Activated T-cell treated with anti-CD3 and anti-CD28 coated beads, Interleukin-2, amount 50 U/mL, for 72 hours (primary cell): Measurements from ENCODE around the gene ELMO1. TPM values are rescaled to one million over a fixed set of nuclear protein-coding genes. Genes with fewer than 3 reads are reported as not detected.

ENCODE experiments used
- ATAC-seq, 2 donors: fragments of 150-1000 bp; cut with Tn5 transposase; replicated peaks in 1 of 2; 2 replicates each; pipeline ENCODE4 v1.10.0; 2021; ENCODE audit warnings: moderate library complexity in 2 of 2, mild to moderate bottlenecking in 1 of 2
- DNase-seq, 2 donors: peaks; one replicate each; pipeline ENCODE4 v3.0.0; 2021 to 2022; ENCODE audit warnings: mixed read lengths in 1 of 2
- H3K27ac Mint-ChIP-seq: one replicate; pipeline ENCODE4 v1.8.0; 2022; ENCODE audit warnings: mild to moderate bottlenecking, moderate library complexity, mixed read lengths
- H3K27me3 Mint-ChIP-seq: one replicate; pipeline ENCODE4 v1.8.0; 2022; ENCODE audit warnings: low read depth, mixed read lengths
- H3K36me3 Mint-ChIP-seq, 2 donors: one replicate each; pipeline ENCODE4 v1.8.0; 2022; ENCODE audit warnings: mixed read lengths in 2 of 2, mild to moderate bottlenecking in 1 of 2; ENCODE audit not compliant: insufficient read depth in 2 of 2
- H3K4me1 Mint-ChIP-seq: one replicate; pipeline ENCODE4 v1.8.0; 2022; ENCODE audit warnings: low read depth, mixed read lengths
- H3K4me3 Mint-ChIP-seq, 2 donors: one replicate each; pipeline ENCODE4 v1.8.0; 2022; ENCODE audit warnings: mild to moderate bottlenecking in 2 of 2, mixed read lengths in 2 of 2, moderate library complexity in 2 of 2
- H3K9me3 Mint-ChIP-seq, 2 donors: one replicate each; pipeline ENCODE4 v1.8.0; 2022; ENCODE audit warnings: mixed read lengths in 2 of 2
- total RNA-seq, 2 donors: library from RNA; stranded (reverse); gene quantifications; one replicate each; pipeline ENCODE4 v1.2.3, GENCODE V29; 2022

ELMO1 gene
- total RNA-seq, 2 donors from 2014 or later = 97.2 to 113 TPM

DNA sequence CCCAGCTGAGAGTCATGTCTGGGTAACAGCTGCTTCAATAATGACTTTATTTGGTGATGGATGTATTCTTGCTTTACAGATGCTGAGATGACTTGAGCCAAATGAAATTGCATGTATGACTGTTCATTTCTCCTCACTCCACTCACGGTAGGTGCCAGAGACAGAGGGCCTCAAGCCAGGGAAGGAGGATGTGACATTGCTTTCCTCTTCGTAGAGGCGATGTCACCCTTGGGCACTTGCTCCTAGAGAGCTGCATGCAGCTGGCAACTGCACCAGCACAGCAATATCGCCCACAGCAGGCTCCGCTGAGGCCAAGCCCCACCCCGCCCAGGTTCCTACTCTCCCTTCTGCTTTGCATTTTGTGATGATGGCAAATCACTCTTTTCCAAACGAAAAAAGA is 607.8 kb downstream of the ELMO1 start:
- no peak overlapping the region for H3K27ac Mint-ChIP-seq
- H3K27me3 Mint-ChIP-seq = no peaks in the 10 kb centered on the region
- no peak overlapping the region for H3K4me3 Mint-ChIP-seq
- DNase-seq (no peak), ATAC-seq (peak; percentile 18 to 23)
- H3K36me3 Mint-ChIP-seq = peaks cover 4 to 6% of the 10 kb centered on the region in 2 donors
- H3K4me1 Mint-ChIP-seq = no peaks in the 10 kb centered on the region
- peaks cover 4 to 5% of the 10 kb centered on the region in 2 donors for H3K9me3 Mint-ChIP-seq

DNA sequence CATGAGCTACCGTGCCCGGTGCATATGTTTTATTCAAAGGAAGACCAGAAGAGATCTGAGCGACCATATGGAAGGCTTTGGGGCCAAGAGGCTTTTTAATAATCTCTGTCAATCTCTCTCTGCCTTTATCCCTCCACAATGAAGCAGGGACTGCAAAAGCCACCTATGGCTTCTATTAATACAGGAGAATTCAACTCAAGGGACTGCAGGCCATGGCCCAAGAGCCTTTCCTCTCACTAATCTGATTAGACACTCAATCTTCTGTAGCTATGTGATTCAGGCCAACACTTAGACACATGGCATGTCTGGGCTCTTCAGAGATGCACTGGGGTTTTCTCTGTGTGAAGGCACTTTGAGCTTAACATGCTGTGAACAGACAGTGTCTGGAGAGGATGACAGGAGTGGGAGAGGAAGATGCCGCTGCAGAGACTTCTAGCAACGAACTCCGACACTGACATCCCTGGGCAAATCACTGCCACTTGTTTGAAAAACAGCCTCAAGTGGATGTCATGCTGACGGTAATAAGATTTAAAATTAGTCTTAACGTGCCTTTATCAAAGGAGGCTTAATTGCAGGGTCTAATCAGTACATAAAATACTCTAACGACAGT is 609.9 kb downstream of the ELMO1 start:
- Mint-ChIP-seq H3K9me3 (peaks cover 4 to 5% of the 10 kb centered on the region in 2 donors), H3K4me1 (no peaks in the 10 kb centered on the region), H3K27me3 (no peaks in the 10 kb centered on the region), H3K36me3 (peaks cover 2 to 8% of the 10 kb centered on the region in 2 donors), H3K27ac (no peak overlapping the region), H3K4me3 (no peak overlapping the region)
- ATAC-seq (no peak), DNase-seq (no peak)

DNA sequence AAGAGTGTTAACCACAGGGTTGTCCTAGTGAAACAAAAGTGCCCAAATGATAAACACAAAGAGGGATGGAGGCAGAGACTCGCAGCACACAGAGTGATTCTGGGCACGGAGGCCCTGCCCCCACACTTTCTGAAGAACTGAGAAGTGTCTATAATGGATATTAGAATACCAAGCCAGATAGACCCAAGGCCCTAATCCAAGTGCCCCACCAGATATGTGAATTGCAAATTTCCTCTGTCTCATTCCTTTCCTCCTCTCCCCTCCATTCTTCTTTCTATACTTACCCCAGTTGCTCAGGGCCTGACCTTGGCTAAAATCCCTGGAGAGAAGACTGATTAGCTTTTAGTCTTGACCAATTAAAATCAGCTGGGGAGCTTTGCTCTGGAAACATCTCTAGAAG is 617.6 kb downstream of the ELMO1 start:
- peaks cover 1 to 3% of the 10 kb centered on the region in 2 donors for H3K9me3 Mint-ChIP-seq
- ATAC-seq (no peak), DNase-seq (no peak)
- no peak overlapping the region for H3K4me3 Mint-ChIP-seq
- peaks cover 2 to 4% of the 10 kb centered on the region in 2 donors for H3K36me3 Mint-ChIP-seq
- H3K27me3 Mint-ChIP-seq = no peaks in the 10 kb centered on the region
- H3K4me1 Mint-ChIP-seq = no peaks in the 10 kb centered on the region
- H3K27ac Mint-ChIP-seq = no peak overlapping the region

DNA sequence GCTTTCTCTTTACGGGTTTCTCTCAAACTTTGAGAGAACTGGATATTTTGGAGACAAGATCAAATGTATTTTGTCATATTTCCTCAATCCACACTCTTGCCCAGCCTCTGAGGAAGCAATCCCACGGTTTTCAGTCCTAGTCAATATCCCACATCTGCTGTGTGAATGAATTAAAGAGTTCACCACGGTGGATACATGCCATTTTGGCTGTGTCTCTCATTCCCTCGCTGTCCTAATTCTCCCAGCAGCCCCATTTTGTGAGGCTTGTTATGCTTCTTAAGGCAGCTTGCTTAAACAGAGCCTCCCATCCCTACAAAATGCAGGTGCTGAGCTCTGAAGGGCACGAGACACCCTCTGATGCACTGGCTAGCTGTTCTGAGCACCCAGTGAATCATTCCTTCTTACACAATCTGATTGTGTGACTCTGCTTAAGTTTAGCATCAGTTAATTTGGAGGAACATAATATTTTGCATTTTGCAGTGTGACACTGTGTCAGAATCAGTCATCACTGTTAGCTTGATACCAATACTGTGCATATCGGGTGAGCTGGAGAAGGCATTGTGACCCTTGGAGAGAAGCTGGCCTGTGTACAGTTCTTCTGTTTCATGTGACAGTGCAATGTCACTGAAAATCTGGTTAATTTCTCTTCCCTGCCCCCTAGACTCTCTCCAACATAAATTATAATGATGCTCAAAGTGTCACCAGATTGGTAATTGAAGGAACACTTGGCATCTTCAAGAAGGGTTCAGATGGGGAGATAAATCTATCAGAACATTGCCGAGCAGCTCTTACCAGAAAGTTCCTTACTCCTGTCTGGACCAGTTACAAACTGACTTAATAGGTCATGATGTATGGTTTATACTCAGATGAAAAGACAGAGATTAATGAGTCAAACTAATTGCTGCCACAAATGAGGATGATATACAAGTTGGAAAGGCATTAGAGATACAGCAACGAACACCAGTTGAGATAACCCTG is 620.6 kb downstream of the ELMO1 start:
- H3K36me3 Mint-ChIP-seq = peaks cover 0 to 4% of the 10 kb centered on the region in 2 donors
- H3K27me3 Mint-ChIP-seq = no peaks in the 10 kb centered on the region
- no peak overlapping the region for H3K27ac Mint-ChIP-seq
- no peaks in the 10 kb centered on the region for H3K4me1 Mint-ChIP-seq
- DNase-seq (no peak), ATAC-seq (no peak)
- H3K9me3 Mint-ChIP-seq = peaks cover 0 to 2% of the 10 kb centered on the region in 2 donors
- no peak overlapping the region for H3K4me3 Mint-ChIP-seq

DNA sequence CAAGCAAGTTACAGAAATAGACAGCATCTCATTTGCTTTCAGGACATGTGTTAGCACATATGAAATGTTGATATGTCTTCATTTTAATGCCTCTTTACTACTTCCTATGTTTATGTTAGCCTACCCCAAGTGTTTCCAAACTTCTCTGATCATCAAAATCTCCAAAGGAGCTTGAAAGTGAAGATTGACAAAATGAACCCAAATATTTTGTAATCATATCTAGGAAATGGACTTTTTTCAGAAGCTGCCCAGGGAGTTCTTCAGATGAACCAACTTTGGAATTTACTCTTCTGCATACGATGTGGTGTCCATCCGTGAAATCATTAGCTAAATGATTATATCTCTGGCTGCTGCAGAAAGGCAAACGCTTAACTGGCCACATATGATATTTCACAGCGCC is 623.2 kb downstream of the ELMO1 start:
- DNase-seq (no peak), ATAC-seq (no peak)
- Mint-ChIP-seq H3K4me1 (no peaks in the 10 kb centered on the region), H3K36me3 (peaks cover 0 to 4% of the 10 kb centered on the region in 2 donors), H3K4me3 (no peak overlapping the region), H3K27ac (no peak overlapping the region), H3K9me3 (no peaks in the 10 kb centered on the region), H3K27me3 (no peaks in the 10 kb centered on the region)

DNA sequence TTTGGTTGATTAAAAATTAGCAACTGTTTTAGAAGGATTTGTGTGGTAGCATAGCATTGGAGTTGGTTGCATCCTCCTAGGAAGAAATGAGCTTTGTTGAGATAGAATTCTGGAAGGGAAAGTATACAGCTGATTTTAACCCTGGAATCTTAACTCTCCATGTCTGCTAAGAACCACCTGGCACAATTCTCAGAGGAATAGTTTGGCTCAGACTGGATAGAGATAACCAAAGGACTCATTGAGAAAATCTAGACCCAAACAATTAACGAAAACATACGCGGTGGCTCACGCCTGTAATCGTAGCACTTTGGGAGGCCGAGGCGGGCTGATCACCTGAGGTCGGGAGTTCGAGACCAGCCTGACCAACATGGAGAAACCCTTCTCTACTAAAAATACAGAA is 625.3 kb downstream of the ELMO1 start:
- Mint-ChIP-seq H3K27me3 (no peaks in the 10 kb centered on the region), H3K36me3 (no peaks in the 10 kb centered on the region), H3K9me3 (peaks cover 0 to 1% of the 10 kb centered on the region in 2 donors), H3K4me1 (no peaks in the 10 kb centered on the region), H3K27ac (no peak overlapping the region), H3K4me3 (no peak overlapping the region)
- no peak for ATAC-seq
- DNase-seq = no peak

DNA sequence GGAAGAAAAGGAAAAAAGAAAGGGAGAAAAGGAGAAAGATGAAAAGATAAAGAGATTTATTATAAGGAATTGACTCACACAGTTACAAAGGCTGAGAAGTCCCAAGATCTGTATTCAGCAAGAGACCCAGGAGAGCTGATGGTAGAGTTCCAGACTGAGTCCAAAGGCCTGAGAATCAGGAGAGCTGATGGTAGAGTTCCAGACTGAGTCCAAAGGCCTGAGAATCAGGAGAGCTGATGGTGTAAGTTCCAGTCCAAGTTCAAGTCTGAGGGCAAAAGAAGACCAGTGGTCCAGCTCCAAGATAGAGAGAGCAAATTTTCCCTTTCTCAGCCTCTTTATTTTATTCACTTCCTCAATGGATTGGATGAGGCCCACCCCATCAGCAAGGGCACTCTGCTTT is 627.0 kb downstream of the ELMO1 start:
- ATAC-seq = no peak
- H3K4me3 Mint-ChIP-seq = no peak overlapping the region
- no peak for DNase-seq
- H3K36me3 Mint-ChIP-seq = no peaks in the 10 kb centered on the region
- no peak overlapping the region for H3K27ac Mint-ChIP-seq
- H3K27me3 Mint-ChIP-seq = no peaks in the 10 kb centered on the region
- H3K4me1 Mint-ChIP-seq = no peaks in the 10 kb centered on the region
- peaks cover 0 to 1% of the 10 kb centered on the region in 2 donors for H3K9me3 Mint-ChIP-seq

DNA sequence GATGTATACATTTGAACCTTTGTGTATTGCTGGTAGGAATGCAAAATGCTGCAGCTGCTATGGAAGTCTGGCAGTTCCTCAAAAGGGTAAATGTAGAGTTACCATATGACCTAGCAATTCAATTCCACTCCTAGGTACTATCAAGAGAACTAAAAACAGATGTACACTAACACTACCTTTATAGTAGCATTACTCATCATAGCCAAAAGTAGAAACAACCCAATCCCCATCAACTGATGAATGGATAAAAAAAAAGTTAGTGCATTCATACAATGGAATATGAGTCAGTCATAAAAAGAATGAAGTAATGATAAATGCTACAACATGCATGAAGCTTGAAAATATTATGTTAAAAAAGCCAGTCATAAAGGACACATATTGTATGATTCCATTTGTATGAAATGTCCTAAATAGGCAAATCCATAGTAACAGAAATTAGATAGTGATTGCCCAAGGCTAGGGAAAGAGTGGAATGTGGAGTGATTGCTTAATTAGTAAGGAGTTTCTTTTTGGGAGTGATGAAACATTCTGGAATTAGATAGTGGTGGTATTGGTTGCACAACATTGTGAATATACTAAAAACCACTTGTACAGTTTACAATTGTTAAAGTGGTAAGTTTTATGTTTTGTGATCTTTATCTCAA is 628.0 kb downstream of the ELMO1 start:
- no peaks in the 10 kb centered on the region for H3K27me3 Mint-ChIP-seq
- no peaks in the 10 kb centered on the region for H3K4me1 Mint-ChIP-seq
- no peak for ATAC-seq
- H3K4me3 Mint-ChIP-seq = no peak overlapping the region
- no peak for DNase-seq
- H3K27ac Mint-ChIP-seq = peak overlapping the region; percentile 45
- H3K36me3 Mint-ChIP-seq = no peaks in the 10 kb centered on the region
- H3K9me3 Mint-ChIP-seq = peaks cover 0 to 1% of the 10 kb centered on the region in 2 donors

DNA sequence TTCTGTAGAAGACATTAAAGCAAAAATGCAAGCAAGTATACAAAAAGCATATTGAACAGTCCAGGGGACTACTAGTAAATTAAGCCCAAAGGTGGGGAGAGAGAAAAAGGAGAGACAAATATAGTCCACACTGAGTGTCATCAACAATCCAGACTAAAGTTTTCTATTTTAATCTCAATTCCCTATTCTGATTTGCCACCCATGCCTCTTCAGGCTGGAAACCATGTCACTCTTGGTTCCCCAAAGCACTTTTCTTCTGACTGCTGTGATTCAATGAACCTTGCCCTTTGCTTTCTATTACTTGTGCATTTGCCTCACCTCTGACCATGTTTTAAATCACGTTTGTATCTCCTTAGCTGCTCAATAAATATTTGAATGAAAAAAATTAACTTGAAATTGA is 629.0 kb downstream of the ELMO1 start:
- Mint-ChIP-seq H3K27ac (no peak overlapping the region), H3K27me3 (no peaks in the 10 kb centered on the region), H3K9me3 (peaks cover 0 to 1% of the 10 kb centered on the region in 2 donors), H3K36me3 (no peaks in the 10 kb centered on the region), H3K4me1 (no peaks in the 10 kb centered on the region), H3K4me3 (no peak overlapping the region)
- DNase-seq = no peak
- no peak for ATAC-seq

DNA sequence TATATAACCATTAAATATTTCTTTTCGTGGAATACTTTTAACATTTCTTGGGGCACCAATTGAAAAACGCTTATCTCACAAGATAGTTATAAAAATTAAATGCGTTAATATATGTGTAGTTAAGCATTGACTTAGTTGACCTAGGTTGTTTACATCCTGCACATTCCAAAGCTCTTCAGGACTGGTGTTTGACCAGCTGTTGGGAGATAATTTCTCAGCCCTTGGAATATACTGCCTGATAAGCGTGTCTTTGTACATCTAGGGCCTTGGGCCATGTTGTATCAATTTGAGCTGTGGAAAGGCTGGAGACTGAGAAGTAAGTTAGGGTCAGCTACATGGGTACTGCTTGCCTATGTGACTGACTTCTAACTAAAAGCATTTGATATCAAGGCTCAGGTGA is 634.4 kb downstream of the ELMO1 start:
- H3K27me3 Mint-ChIP-seq = no peaks in the 10 kb centered on the region
- no peak for DNase-seq
- H3K4me3 Mint-ChIP-seq = no peak overlapping the region
- peaks cover 0 to 1% of the 10 kb centered on the region in 2 donors for H3K9me3 Mint-ChIP-seq
- H3K36me3 Mint-ChIP-seq = no peaks in the 10 kb centered on the region
- no peak overlapping the region for H3K27ac Mint-ChIP-seq
- no peak for ATAC-seq
- H3K4me1 Mint-ChIP-seq = peaks cover 3% of the 10 kb centered on the region

DNA sequence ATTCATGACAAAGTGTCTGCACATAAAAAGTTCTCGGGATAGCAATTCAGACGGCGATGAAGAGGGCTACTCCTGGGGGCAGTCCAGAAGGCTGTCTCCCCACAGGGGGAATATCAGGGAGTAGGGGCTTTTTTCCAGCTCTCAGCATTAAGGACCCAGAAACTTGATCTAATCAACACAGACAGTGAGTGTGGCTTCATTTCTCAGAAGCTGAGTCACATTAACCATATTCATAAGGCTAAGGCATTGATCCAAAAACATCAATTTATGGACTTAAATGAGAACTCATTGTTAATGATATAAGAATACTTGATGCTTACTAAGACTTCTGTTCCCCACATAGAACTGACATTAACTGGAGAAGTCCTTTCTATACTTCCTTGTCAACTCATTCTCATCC is 636.9 kb downstream of the ELMO1 start:
- no peaks in the 10 kb centered on the region for H3K36me3 Mint-ChIP-seq
- no peak overlapping the region for H3K4me3 Mint-ChIP-seq
- no peaks in the 10 kb centered on the region for H3K27me3 Mint-ChIP-seq
- DNase-seq = no peak
- ATAC-seq = peak; percentile 57 to 63
- peaks cover 14% of the 10 kb centered on the region for H3K4me1 Mint-ChIP-seq
- peaks cover 0 to 1% of the 10 kb centered on the region in 2 donors for H3K9me3 Mint-ChIP-seq
- H3K27ac Mint-ChIP-seq = no peak overlapping the region

DNA sequence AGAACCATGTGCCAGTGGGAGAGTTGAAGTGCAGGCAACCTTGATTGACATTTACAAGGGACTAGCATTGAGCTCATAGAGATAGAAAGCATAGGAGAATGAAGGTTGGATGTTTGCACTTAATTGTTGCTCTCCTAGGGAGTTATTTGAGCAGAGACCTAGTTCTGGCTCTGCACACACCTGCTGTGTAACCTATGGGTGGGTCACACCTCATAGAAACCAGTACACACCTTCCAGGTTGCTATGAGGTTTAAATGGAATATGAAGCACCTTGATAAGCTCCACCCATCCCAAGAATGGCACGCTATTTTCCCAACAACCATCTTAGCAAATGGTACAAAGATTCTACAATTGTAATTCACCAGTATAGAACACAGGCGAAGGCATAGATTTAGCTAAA is 638.2 kb downstream of the ELMO1 start:
- Mint-ChIP-seq H3K4me1 (peaks cover 19% of the 10 kb centered on the region), H3K4me3 (no peak overlapping the region), H3K27ac (no peak overlapping the region), H3K27me3 (no peaks in the 10 kb centered on the region), H3K9me3 (peaks cover 0 to 3% of the 10 kb centered on the region in 2 donors), H3K36me3 (no peaks in the 10 kb centered on the region)
- no peak for DNase-seq
- ATAC-seq = no peak

DNA sequence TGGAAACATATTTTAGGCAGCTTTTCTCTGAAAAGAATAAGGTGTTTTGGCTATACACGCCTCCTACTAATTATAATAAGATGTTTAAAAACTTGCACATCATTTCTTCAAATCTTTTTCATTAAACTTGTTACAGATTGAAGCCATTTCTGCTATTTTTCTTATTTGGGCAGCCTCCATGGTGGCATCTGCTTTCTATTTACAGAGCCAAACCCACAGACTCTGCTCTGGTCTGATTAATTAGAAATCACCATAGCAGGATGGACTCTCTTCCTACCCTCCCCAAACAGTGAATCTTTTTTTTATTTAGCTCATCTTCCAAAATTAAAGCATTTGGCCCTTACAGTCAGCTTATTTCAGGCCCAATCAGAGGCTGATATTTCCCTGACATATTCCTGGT is 638.6 kb downstream of the ELMO1 start:
- Mint-ChIP-seq H3K27me3 (no peaks in the 10 kb centered on the region), H3K4me1 (peaks cover 19% of the 10 kb centered on the region), H3K27ac (no peak overlapping the region), H3K36me3 (no peaks in the 10 kb centered on the region), H3K4me3 (no peak overlapping the region), H3K9me3 (peaks cover 0 to 3% of the 10 kb centered on the region in 2 donors)
- ATAC-seq = no peak
- no peak for DNase-seq
